GM12801 (cell line): ENCODE measurements around the gene TANC2.

ENCODE experiments used
- TF ChIP-seq, protein P1 (sequence below): IDR thresholded peaks from one replicate; pipeline ENCODE4 v1.5.1; 2011; ENCODE audit warnings: control low read depth; ENCODE audit not compliant: insufficient read length; ENCODE audit errors: extremely low read depth

Gene TANC2

DNA sequence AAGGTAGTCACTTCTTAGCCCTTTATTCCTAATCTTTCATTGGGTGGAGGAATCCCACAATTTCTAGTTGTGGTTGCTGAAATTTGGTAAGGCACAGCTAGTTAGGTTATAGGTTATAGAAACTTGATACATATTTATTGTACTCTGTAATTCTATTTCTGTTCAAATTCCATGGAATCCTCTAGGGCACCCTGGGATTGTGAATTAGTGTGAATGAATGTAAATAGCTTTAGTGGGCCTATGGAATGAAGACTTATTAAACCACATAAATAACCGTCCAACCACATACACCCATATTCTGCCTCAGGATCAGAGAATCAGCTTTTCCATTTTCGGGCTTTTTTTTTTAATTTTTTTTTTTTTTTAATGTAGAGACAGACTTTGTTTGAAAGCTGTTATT, 9.2 kb downstream of the TANC2 start:
- TF ChIP-seq, protein P1, sequence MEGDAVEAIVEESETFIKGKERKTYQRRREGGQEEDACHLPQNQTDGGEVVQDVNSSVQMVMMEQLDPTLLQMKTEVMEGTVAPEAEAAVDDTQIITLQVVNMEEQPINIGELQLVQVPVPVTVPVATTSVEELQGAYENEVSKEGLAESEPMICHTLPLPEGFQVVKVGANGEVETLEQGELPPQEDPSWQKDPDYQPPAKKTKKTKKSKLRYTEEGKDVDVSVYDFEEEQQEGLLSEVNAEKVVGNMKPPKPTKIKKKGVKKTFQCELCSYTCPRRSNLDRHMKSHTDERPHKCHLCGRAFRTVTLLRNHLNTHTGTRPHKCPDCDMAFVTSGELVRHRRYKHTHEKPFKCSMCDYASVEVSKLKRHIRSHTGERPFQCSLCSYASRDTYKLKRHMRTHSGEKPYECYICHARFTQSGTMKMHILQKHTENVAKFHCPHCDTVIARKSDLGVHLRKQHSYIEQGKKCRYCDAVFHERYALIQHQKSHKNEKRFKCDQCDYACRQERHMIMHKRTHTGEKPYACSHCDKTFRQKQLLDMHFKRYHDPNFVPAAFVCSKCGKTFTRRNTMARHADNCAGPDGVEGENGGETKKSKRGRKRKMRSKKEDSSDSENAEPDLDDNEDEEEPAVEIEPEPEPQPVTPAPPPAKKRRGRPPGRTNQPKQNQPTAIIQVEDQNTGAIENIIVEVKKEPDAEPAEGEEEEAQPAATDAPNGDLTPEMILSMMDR = no peak

DNA sequence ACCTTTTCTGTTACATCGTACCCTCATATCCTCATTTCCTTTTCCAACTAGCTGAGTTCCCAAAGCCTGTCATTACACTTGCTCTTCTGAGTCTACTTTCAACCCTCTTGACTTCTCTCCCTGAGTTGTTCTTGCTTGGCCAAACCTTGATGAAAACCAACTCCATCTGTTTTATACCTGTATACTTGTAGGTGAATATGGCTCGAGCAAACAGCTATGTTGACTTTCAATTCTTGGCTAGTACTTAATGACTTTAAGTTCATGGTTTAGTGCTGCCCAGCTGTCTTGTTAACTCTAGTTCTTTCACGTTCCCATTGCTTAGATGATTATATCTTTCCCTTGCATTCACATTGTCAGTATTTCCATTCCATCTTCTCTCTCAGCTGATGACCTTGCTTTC, 14.8 kb downstream of the TANC2 start:
- TF ChIP-seq, protein P1 = no peak

DNA sequence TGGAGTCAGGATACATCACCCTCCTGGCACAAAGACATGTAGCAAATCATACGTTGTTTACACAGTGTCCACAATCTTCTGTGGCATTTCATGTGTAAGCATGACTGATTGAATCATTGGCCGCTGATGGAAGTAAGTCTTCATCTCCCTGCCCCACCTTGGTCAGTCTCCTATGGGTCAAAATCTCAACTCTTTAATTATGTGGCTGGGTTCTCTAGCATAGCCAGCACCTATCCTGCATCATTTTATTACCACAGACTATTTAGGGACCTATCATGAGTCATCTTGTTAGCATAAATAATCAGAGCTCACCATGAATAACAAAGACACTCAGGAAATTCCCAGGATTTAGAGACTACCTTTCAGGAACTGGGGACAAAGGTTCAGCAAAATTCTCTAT, 15.9 kb downstream of the TANC2 start:
- TF ChIP-seq, protein P1 = no peak

DNA sequence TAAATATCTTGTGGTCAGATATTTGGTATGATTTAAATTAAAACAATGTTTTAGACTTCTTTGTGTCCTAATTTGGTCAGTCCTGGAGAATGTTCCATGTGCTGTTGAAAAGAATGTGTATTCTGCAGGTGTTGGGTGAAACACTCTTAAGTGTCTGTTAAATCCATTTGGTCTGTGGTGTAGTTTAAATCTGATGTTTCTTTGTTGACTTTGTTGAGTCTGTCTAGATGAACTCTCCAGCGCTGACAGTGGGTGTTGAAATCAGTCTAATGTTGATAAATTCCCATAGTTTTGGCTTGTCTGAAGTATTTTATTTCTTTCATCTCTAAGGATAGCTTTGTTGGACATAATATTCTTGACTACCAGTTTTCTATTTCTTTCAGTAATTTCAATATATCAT, 18.8 kb downstream of the TANC2 start:
- TF ChIP-seq, protein P1 = no peak

DNA sequence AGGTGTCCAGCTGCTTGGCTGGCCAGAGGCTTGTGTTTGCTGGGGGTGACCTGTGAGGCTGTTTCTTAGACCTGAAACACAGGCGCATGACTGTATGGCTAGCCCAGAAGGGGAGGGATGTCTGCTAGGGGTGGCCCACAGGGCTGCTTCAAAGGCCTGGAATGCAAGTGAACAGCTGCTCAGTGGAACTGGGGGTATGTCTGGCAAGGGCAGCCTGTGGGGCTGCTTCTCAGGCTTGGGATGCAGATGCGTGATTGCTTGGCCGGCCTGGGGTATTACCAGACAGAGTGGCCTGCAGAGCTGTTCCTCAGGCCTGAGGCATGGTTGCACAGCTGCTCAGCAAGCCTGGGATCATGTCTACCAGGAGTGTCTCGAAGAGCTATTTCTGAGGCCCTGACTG, 20.5 kb downstream of the TANC2 start:
- TF ChIP-seq, protein P1 = no peak

DNA sequence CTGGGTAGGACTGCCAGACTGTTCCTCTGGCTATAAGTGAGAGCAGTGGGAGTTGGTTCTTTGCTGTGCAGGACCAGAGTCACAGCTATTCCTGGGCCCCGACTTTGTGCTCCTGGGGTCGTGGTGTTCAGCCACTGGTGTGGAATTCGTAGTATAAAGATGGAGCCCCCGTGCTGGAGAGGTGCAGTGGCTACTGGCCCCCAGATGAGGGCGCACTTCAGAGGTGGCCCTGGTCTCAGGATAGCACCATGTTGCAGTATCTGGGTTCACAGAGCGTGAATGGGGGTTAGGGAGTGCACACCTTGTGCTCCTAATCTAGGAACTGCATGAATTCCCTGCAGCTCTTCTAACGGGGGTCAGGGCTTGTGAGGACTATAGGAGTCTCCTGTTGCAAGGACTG, 21.1 kb downstream of the TANC2 start:
- TF ChIP-seq, protein P1 = no peak

DNA sequence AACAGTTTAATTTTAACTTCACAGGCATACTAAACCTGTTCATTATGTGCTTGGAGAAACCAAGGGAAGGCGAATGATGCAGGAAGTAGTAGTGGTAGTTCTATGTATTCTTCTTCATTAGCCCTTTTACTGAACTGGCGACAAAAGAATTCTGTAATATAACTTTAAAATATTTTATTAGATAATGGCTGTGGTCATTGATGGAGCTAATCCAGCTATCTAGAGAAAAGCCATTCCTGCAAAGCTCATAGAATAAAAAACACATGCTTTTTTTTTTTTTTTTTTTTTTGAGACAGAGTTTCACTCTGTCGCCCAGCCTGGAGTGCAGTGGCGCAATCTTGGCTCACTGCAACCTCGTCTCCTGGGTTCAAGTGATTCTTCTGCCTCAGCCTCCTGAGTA, 23.5 kb downstream of the TANC2 start:
- TF ChIP-seq, protein P1 = no peak

DNA sequence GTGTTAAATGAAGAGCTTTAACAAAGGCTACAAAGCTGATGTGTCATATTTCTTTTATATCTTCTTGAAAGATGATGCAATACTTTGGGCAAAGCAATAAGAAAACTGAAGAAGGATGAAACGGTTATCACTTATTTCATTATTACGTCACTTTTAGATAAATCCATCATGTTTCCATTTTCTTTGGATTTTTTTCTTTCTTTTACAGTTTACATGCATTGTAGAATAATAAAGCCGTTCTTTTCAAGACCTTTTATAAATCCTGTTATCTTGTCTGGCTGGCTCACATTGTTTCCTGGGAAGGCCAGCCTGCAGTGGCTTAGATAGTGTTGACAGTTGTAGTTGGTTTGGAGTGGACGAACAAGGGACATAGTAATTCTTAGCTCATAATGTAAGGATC, 28.9 kb downstream of the TANC2 start:
- TF ChIP-seq, protein P1 = no peak
